ENCODE results near the gene PIM3. TPM values are rescaled to one million over a fixed set of nuclear protein-coding genes. Genes with fewer than 3 reads are reported as not detected.

The PIM3 gene
- total and polyA plus RNA-seq, 10 of the 15 experiments (the other 5 are each of a cell fraction or from before 2014, with no cell fraction given) = 0.31 to 60.8 (median 12.4) TPM

- CTCF ChIA-PET = interaction anchor here (0.6 to 1.2 kb wide), 2 partner anchors 10 to 276 kb away, joined by 3 to 4 read pairs; no protein-coding TSS in a partner anchor
- no peaks in the 10 kb centered on the region for H4K20me1 ChIP-seq (ENCODE audit: control insufficient read depth, insufficient read depth)
- H2AFZ ChIP-seq (ENCODE audit: control insufficient read depth, low read depth, low read length) = no peak overlapping the region
- no peaks in the 10 kb centered on the region for H3K36me3 ChIP-seq (ENCODE audit: control insufficient read depth in 2 of 2, insufficient read depth in 2 of 2, low read length in 1 of 2)
- no peaks in the 10 kb centered on the region for H3K27me3 ChIP-seq (replicated peaks in 1 of 2; ENCODE audit: control insufficient read depth in 2 of 2, insufficient read depth in 2 of 2, low read length in 1 of 2)
- no peak for FAIRE-seq
- H3K4me3 ChIP-seq = no peak overlapping the region
- WGBS (ENCODE audit: insufficient coverage, insufficient replicate concordance, low lambda C conversion rate, missing lambda C conversion rate) = 79% methylated on average over 16 of the region's 17 CpGs
- no TSS peak for BruUV-seq (replicated peaks)
- SMC1A ChIA-PET (ENCODE audit: uncharacterized antibody, unreplicated experiment) = no interaction called here
- H3K9me3 ChIP-seq (replicated peaks; ENCODE audit: control insufficient read depth, insufficient read depth, low read length) = no peaks in the 10 kb centered on the region
- no peak overlapping the region for H3K27ac ChIP-seq (ENCODE audit: control insufficient read depth, insufficient read depth)
- peaks cover 16% of the 10 kb centered on the region for H3K79me2 ChIP-seq (ENCODE audit: control insufficient read depth, insufficient read depth, low read length)
- no peak overlapping the region for H3K4me2 ChIP-seq (ENCODE audit: control insufficient read depth, insufficient read depth)
- intact Hi-C loops (cut with micrococcal nuclease; ENCODE audit: unreplicated experiment) (no loop called here), in situ Hi-C loops (cut with MboI) (no loop called here)
- POLR2A ChIA-PET = interaction anchor here (0.7 to 1.2 kb wide), 2 partner anchors 9 to 11 kb away, joined by 4 to 5 read pairs; no protein-coding TSS in a partner anchor
- peaks cover 4% of the 10 kb centered on the region; the same call in 1 of the 2 replicates for H3K4me1 ChIP-seq (ENCODE audit: control insufficient read depth, insufficient read depth, low read length)
- H3K9ac ChIP-seq (ENCODE audit: control insufficient read depth, insufficient read depth, low read length) = no peak overlapping the region
- ATAC-seq = no peak
- no peak for DNase-seq (ENCODE audit: low read depth, low spot score)
- RAD21 ChIA-PET (ENCODE audit: unreplicated experiment) = no interaction called here
- TF ChIP-seq RFX5 (IDR thresholded peaks at IDR 0.05; ENCODE audit: low read depth, low read length) (no peak), HDAC2 (IDR thresholded peaks at IDR 0.05) (no peak), BHLHE40 (IDR thresholded peaks at IDR 0.05; ENCODE audit: borderline replicate concordance in 1 of 2, low read depth in 2 of 2, low read length in 1 of 2) (no peak), KLF5 (IDR thresholded peaks at IDR 0.05; ENCODE audit: partially characterized antibody) (no peak), SKIL (IDR thresholded peaks at IDR 0.05; ENCODE audit: low read depth, poor library complexity, severe bottlenecking) (no peak), ZNF24 (IDR thresholded peaks at IDR 0.05) (no peak), CEBPZ (IDR thresholded peaks at IDR 0.05; ENCODE audit: low read depth, low read length) (no peak), RELA (IDR thresholded peaks at IDR 0.05; ENCODE audit: borderline replicate concordance, partially characterized antibody) (no peak), ZBTB11 (CRISPR knock-in tag; IDR thresholded peaks at IDR 0.05) (no peak), ATF2 (IDR thresholded peaks at IDR 0.05; ENCODE audit: low read length) (no peak), RB1 (IDR thresholded peaks at IDR 0.05; ENCODE audit: borderline replicate concordance) (no peak)
- TF ChIP-seq, protein P1, sequence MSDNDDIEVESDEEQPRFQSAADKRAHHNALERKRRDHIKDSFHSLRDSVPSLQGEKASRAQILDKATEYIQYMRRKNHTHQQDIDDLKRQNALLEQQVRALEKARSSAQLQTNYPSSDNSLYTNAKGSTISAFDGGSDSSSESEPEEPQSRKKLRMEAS (IDR thresholded peaks at IDR 0.05; ENCODE audit: low read depth, low read length) = no peak
These were observed 13.8 kb upstream of the PIM3 start for GRCh38 chr22:49946612-49947295.
